NB4 (cell line): ENCODE data around the gene C14orf119.

Source experiments
- DNase-seq: peaks from one replicate; pipeline ENCODE4 v3.0.0; 2010; ENCODE audit warnings: low read depth
- H3K4me3 ChIP-seq: one replicate; pipeline ENCODE4 v1.5.1; 2011; ENCODE audit warnings: mild to moderate bottlenecking, low read depth, low read length, moderate library complexity
- MYC ChIP-seq: IDR thresholded peaks from 2 replicates; pipeline ENCODE4 v1.6.1; 2011; ENCODE audit warnings: low read depth, low read length
- POLR2A ChIP-seq: IDR thresholded peaks from 2 replicates; pipeline ENCODE4 v1.6.1; 2011; ENCODE audit warnings: mild to moderate bottlenecking; ENCODE audit not compliant: insufficient read length; ENCODE audit errors: extremely low read depth
- TF ChIP-seq, protein P1 (sequence below): IDR thresholded peaks from one replicate; pipeline ENCODE4 v1.5.1; 2012; ENCODE audit warnings: low read depth, low read length
- TF ChIP-seq, protein P2 (sequence below): IDR thresholded peaks from 2 replicates; pipeline ENCODE4 v1.6.1; 2011; ENCODE audit warnings: low read depth, low read length

Gene C14orf119

DNA sequence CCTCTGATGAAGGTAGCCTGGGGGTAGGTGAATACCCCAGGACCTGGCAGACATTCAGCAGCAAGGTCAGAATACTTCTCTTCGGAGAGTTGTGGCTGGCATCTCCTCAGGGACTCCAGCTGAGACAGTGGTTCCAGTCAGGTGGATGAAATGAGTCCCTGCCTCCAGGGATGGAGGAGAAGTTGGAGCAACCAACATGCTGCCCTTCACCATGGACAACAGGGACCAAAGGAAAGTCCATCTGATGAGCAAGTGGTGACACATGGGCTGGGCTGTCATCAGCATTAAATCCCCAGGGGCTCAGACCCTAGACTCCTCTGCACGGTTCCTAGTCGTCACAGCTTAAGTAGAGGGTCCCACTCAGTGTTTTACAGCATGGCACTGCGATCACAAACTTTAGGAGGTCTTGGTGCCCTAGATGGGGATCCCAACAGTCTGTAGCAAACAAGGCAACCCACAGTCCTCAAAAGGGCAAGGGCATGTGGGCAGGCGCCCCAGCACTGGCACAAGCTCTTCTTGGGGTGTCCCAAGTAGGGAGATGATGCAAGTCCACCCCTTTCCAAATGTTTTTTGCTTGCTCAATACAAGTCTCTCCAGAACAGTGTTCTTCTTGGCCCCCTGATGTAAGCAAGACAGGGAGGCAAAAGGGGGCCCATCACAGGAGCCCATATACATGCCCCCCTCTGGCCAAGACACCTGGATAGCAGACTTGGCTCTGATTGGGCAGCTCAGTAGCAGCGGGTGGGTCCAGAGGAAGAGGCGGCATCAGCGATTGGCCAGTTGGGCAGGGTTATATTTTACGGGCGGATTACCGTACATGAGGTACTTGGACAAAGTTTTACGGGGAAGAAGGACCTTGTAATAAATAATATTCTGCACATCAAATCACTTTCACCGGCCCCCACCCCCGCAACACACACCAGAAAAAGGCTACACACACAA is 27.2 kb upstream of the C14orf119 start:
- no peak for DNase-seq

DNA sequence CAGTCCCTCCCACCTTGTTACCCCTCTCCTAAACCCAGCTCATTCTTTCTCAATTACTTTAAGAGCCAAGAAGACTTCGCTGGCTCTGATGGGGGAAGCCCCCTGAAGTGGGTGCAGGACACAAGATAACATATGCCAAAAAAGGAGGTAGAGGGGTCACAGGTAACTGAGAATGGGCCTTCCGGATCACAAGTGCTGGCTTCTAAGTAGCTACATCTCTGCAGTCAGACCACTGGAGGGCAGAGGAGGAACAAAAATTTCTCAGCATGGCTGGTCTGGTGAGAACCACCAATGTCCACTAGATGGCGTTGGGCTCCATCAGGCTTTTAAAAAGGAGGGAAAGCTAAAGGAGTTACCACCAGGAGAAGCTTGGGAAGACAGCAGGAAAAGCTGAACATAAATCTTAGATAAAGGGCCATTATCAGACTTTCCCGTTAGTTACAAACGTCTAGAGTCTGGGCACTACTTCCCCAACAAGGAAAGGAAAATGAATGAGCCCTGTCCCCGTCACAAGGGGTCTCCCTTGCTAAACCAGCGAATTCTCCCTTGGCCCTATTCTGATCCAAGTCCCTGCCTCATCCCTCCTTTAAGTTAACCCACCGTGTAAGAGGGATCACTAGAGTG is 26.4 kb upstream of the C14orf119 start:
- TF ChIP-seq, protein P1, sequence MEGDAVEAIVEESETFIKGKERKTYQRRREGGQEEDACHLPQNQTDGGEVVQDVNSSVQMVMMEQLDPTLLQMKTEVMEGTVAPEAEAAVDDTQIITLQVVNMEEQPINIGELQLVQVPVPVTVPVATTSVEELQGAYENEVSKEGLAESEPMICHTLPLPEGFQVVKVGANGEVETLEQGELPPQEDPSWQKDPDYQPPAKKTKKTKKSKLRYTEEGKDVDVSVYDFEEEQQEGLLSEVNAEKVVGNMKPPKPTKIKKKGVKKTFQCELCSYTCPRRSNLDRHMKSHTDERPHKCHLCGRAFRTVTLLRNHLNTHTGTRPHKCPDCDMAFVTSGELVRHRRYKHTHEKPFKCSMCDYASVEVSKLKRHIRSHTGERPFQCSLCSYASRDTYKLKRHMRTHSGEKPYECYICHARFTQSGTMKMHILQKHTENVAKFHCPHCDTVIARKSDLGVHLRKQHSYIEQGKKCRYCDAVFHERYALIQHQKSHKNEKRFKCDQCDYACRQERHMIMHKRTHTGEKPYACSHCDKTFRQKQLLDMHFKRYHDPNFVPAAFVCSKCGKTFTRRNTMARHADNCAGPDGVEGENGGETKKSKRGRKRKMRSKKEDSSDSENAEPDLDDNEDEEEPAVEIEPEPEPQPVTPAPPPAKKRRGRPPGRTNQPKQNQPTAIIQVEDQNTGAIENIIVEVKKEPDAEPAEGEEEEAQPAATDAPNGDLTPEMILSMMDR = peak; percentile 98
- TF ChIP-seq POLR2A (no peak), MYC (peak; percentile 77)
- TF ChIP-seq, protein P2, sequence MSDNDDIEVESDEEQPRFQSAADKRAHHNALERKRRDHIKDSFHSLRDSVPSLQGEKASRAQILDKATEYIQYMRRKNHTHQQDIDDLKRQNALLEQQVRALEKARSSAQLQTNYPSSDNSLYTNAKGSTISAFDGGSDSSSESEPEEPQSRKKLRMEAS = peak; percentile 63
- peak overlapping the region; percentile 12 for H3K4me3 ChIP-seq
- DNase-seq = peak; percentile 86

More for the DNA sequence above, 27.2 kb upstream of the C14orf119 start:
- TF ChIP-seq MYC = no peak
- TF ChIP-seq, protein P1 = no peak
- TF ChIP-seq, protein P2 = no peak
- TF ChIP-seq POLR2A = no peak
- H3K4me3 ChIP-seq = peak overlapping the region; percentile 12

DNA sequence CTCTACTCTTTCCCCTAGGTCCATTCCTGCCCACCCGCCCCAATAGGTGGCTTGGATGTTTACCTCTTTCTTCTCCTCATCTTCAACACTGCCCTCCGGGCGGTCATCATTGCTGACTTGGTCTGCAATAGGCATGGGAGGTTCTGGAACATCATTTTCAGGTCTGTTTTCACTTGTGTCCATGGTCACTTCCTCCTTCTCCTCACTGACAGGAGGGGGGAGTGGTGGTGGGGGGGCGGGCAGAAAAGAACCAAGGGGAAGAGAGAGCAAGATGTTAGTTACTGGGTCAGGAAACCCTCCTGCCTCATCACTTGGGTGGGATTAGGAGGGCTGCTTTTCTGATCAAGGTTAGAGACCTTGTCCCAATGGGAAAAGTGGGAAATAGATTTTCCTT is 25.9 kb upstream of the C14orf119 start:
- peak overlapping the region; percentile 40 for H3K4me3 ChIP-seq
- DNase-seq = peak; percentile 36
- TF ChIP-seq, protein P1 = no peak
- TF ChIP-seq, protein P2 = no peak
- TF ChIP-seq MYC = no peak
- TF ChIP-seq POLR2A = no peak

DNA sequence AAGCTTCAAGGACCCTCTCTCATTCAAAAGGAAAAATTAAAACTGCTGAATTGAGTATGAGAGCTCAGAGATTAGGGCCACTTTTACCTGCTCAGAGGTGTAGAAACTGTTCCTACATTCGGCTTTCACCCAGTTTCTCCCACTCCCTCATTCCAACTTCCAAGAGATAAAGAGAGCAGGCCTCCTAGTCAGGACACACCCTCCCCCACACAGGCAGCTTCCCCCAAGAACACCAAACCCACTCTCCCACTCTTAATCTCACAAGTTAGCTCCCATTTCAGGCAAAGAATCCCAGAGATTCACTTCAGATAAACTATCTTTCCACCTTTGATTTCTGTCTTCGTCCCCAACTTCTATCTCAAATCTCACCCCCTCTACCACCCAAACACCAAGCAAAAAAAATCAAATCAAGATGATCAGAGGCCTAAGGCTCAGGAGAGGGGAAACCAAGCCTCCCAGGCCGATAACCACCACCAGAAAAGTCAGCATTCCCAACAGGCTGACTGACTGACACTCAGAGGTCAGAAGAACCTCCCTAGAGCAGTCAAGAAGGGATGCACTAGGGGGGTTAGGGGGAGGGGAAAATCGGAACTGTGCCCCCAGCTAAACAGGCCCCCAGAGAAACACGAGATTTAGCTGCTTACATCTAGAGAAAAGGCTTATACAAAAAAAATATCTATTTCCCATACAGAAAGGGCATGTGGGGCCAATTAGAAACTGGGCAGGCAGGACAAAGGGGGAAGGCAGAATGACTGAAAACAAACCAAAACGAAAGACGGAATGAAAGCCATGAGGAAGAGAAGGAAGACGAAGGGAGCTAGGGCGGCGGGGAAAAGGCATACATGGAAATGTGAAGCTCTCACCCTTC is 24.8 kb upstream of the C14orf119 start:
- no peak for DNase-seq
- TF ChIP-seq, protein P2 = no peak
- TF ChIP-seq, protein P1 = no peak
- TF ChIP-seq POLR2A = no peak
- no peak for TF ChIP-seq MYC
- H3K4me3 ChIP-seq = peak overlapping the region; percentile 97

DNA sequence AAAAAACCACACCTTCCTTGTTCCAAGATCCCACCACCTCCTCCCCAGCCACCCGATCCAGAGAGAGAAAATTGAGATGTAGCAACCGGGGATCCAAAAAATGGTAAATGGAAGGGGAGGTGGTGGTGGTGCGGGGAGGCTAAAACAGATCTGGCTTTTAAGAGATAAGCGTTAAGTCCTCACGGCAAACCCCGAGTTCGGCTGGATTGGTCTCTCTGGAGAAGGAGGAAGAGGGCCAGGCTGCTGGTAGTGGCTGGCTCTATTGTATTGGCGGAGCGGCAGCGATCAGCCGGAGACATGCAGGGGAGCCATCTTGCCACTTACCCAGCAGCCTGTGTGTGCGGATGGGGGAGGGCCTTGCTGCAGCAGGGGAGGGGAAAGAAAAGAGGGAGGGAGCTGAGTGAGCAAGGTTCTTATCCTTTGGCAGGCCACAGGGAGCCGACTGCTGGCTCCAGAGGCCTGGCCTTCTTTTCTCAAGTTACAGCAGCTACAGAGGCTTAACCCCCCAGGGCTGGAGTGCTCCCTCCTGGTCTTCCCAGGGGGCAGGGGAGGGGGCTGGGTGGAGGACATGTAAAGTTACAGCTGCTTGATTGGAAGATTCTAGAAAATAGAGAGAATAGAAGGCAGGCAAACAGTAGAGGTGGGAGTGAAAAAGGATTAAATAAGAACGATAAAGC is 23.9 kb upstream of the C14orf119 start:
- TF ChIP-seq, protein P2 = peak; percentile 51
- TF ChIP-seq, protein P1 = no peak
- TF ChIP-seq MYC (no peak; the same call in 1 of the 2 replicates), POLR2A (peak; percentile 72)
- DNase-seq = peak; percentile 92

More for the DNA sequence above, 23.9 kb upstream of the C14orf119 start:
- H3K4me3 ChIP-seq = peak overlapping the region; percentile 97
